ENCODE measurements around the gene GGTA1.
"Not testable (repeated sequence)": the region's sequence is repeated elsewhere in the genome, so short reads cannot be mapped to it uniquely, and the experiment has no call there.

The GGTA1 gene

DNA sequence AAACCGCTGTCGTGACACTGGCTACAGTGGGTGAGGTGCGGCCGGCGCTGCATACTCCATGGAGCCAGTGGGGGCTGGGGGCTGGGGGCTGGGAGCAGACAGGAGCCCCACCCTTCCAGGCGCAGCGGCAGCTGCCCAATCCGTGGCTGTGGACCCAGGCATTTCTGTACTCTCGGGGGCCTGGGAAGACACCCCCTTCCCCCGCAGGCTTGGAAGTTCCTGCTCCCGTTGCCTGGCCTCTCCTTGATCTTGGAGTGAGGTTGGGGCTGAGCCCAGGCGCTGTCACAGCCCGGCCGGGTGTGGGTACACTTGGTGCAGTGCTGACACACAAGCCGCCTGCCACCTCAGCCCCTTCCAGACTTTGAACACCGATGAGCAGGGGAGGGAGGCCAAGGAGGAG lies 27.7 kb upstream of the GGTA1 start:
- CTCF ChIA-PET = no interaction called here
- DNase-seq (ENCODE audit: extremely low spot score) = no peak

DNA sequence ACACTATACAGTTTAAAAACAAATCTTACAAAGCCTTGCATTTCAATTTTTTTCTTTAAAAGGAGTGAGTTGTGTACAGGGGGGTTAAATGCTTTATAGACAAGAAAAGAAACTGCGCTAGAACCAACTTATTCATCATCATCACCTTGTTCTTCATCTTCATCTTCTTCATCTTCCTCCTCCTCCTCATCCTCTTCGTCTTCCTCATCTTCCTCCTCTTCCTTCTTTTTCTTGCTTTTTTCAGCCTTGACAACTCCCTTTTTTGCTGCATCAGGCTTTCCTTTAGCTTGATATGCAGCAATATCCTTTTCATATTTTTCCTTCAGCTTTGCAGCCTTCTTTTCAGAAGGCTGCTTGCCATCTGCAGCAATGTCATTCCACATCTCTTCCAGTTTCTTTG lies 20.0 kb upstream of the GGTA1 start:
- CTCF ChIA-PET; DNase-seq (ENCODE audit: extremely low spot score); POLR2A ChIA-PET: not testable (repeated sequence)

More for the DNA sequence above, 27.7 kb upstream of the GGTA1 start:
- TF ChIP-seq LEF1 (IDR thresholded peaks at IDR 0.05; ENCODE audit: borderline replicate concordance) (no peak), L3MBTL2 (conservative IDR thresholded peaks at IDR 0.05) (no peak), CTBP1 (IDR thresholded peaks at IDR 0.05; ENCODE audit: borderline replicate concordance) (no peak), FOXM1 (IDR thresholded peaks at IDR 0.05; ENCODE audit: borderline replicate concordance) (no peak), SUZ12 (IDR thresholded peaks at IDR 0.05) (no peak), FOXA1 (IDR thresholded peaks at IDR 0.05) (no peak), SP1 (IDR thresholded peaks at IDR 0.05) (no peak), ELF4 (IDR thresholded peaks at IDR 0.05) (no peak), ARNT (IDR thresholded peaks at IDR 0.05) (no peak), ZNF384 (IDR thresholded peaks at IDR 0.05) (no peak)
- POLR2A ChIA-PET = no interaction called here

DNA sequence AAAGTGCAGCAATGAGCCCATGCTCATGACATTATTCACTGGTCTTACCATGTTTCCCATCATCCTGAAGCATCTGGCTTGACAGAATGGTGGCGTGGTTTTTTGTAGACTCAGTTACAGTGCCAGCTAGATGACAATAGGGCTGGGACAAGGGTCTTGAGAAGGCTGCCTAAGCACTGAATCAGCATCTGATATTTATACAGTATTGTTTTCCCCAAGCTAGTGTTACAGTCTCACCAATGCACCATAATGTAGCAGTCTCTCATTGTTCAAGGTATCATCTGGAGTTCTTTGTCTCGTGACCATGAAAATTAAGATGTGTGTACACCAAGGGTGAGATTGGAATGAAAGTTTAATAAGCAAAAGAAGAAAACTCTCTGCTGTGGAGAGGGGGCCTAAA lies 19.0 kb upstream of the GGTA1 start:
- TF ChIP-seq SP1 (IDR thresholded peaks at IDR 0.05) = no peak
- no peak for TF ChIP-seq CTBP1 (IDR thresholded peaks at IDR 0.05; ENCODE audit: borderline replicate concordance)
- TF ChIP-seq ARNT (IDR thresholded peaks at IDR 0.05) = no peak
- no peak for TF ChIP-seq L3MBTL2 (conservative IDR thresholded peaks at IDR 0.05)
- no peak for TF ChIP-seq LEF1 (IDR thresholded peaks at IDR 0.05; ENCODE audit: borderline replicate concordance)
- TF ChIP-seq NFRKB (IDR thresholded peaks at IDR 0.05) = no peak
- TF ChIP-seq ZNF384 (IDR thresholded peaks at IDR 0.05) = no peak
- TF ChIP-seq FOXK2 (IDR thresholded peaks at IDR 0.05) = no peak
- TF ChIP-seq HDGF (IDR thresholded peaks at IDR 0.05; ENCODE audit: borderline replicate concordance) = no peak
- DNase-seq (ENCODE audit: extremely low spot score) = no peak
- CTCF ChIA-PET = no interaction called here
- POLR2A ChIA-PET = no interaction called here

DNA sequence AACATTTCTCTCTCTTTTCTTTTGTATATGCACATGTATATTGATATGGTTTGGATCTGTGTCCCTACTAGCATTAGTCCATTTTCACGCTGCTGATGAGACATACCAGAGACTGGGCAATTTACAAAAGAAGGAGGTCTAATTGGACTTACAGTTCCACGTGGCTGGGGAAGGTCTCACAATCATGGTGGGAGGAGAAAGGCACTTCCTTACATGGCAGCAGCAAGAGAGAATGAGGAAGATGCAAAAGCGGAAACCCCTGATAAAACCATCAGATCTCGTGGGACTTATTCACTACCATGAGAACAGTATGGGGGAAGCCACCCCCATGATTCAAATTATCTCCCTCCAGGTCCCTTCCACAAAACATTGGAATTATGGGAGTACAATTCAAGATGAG lies 13.5 kb upstream of the GGTA1 start:
- CTCF ChIA-PET; DNase-seq (ENCODE audit: extremely low spot score); POLR2A ChIA-PET: not testable (repeated sequence)

DNA sequence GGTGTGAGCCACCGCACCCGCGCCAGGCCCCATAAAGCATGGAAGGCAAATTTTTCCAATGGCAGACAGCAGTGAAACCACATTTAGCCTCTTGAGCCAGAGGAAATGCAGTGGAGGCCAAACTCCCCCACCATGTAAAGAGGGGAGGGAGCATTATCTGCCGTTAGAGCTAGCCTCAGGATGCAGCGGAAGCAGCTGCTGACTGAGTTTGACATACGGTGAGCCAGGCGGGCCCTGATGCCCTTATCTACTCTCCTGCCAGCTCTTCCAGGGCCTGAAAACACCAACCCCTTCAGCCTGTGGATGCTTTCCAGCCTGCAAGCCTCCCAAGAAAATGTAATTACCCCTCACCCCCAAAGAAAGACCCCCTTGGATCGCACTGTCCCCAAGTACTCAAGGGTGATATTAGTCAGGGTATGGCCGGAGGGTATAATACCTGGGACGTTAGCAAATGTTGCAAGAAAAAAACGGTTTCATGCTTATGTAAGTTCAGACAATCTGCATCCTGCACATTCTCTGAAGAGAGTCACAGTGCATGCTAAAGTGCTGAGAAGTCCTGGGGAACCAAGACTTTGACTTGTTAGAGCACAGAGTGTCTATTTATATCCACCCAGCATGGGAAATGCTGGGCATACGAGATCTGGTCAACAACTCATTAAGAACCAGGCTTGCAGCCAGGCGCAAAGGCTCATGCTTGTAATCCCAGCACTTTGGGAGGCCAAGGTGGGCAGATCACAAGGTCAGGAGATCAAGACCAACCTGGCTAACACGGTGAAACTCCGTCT lies 11.3 kb upstream of the GGTA1 start:
- ChIA-PET POLR2A (no interaction called here), CTCF (no interaction called here)
- DNase-seq (ENCODE audit: extremely low spot score) = no peak

DNA sequence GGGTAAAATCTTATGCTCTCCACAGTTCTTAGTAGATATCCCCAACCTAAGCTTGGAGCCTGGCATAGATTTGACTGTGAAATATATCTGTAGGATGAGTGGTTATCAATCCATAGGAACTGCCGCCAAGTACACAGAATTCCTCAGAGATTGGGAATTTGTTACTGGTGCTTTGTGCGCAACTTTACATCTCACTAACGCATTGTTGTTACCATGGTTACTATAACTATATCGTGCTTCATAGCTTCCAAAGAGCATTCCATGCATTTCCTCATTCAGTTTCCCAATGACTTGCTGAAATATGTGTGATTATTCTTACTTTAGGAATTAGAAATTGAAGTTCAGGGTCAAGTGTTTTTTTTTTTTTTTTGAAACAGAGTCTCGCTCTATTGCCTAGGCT lies 9.5 kb upstream of the GGTA1 start:
- ChIA-PET CTCF (interaction anchor here (0.6 kb wide), 1 partner anchor 38 kb away, joined by 3 read pairs; no protein-coding TSS in a partner anchor), POLR2A (no interaction called here)

More for the DNA sequence above, 11.3 kb upstream of the GGTA1 start:
- TF ChIP-seq LEF1 (IDR thresholded peaks at IDR 0.05; ENCODE audit: borderline replicate concordance) = no peak

DNA sequence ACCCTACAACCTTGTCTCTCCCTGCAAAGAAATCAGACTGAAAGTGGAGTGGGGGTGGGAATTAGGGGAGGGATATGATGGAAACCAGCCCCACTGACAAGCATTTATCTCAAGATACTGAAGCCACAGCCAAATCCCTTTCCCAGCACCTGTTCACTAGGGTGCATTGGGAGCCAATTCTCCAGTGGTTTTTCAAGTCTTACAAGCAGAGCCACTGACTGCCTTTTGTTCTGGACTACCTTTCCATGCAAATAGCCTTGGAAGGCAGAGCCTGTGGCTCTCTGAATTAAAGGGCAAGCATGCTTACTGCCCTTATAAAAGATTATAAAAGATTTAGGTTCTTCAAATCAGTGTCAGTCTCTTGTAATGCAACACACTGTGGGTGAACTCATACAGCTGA lies 8.8 kb upstream of the GGTA1 start:
- TF ChIP-seq FOXK2 (IDR thresholded peaks at IDR 0.05) (no peak), LEF1 (IDR thresholded peaks at IDR 0.05; ENCODE audit: borderline replicate concordance) (no peak), ZNF384 (IDR thresholded peaks at IDR 0.05) (no peak), ELF4 (IDR thresholded peaks at IDR 0.05) (no peak), BHLHE40 (IDR thresholded peaks at IDR 0.05; ENCODE audit: borderline replicate concordance) (no peak), FOXM1 (IDR thresholded peaks at IDR 0.05; ENCODE audit: borderline replicate concordance) (no peak), TARDBP (IDR thresholded peaks at IDR 0.05) (no peak), SP1 (IDR thresholded peaks at IDR 0.05) (no peak), HDGF (IDR thresholded peaks at IDR 0.05; ENCODE audit: borderline replicate concordance) (no peak), L3MBTL2 (conservative IDR thresholded peaks at IDR 0.05) (no peak), CTBP1 (IDR thresholded peaks at IDR 0.05; ENCODE audit: borderline replicate concordance) (no peak), NFRKB (IDR thresholded peaks at IDR 0.05) (no peak)
- TF ChIP-seq, protein P1, sequence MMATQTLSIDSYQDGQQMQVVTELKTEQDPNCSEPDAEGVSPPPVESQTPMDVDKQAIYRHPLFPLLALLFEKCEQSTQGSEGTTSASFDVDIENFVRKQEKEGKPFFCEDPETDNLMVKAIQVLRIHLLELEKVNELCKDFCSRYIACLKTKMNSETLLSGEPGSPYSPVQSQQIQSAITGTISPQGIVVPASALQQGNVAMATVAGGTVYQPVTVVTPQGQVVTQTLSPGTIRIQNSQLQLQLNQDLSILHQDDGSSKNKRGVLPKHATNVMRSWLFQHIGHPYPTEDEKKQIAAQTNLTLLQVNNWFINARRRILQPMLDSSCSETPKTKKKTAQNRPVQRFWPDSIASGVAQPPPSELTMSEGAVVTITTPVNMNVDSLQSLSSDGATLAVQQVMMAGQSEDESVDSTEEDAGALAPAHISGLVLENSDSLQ (IDR thresholded peaks at IDR 0.05) = no peak
- no peak for DNase-seq (ENCODE audit: extremely low spot score)
- CTCF ChIA-PET = no interaction called here
- POLR2A ChIA-PET = no interaction called here

More for the DNA sequence above, 9.5 kb upstream of the GGTA1 start:
- TF ChIP-seq FOXK2 (IDR thresholded peaks at IDR 0.05) (no peak), HDGF (IDR thresholded peaks at IDR 0.05; ENCODE audit: borderline replicate concordance) (no peak), LEF1 (IDR thresholded peaks at IDR 0.05; ENCODE audit: borderline replicate concordance) (no peak), ZNF384 (IDR thresholded peaks at IDR 0.05) (no peak), BHLHE40 (IDR thresholded peaks at IDR 0.05; ENCODE audit: borderline replicate concordance) (no peak), FOXM1 (IDR thresholded peaks at IDR 0.05; ENCODE audit: borderline replicate concordance) (no peak), SUZ12 (IDR thresholded peaks at IDR 0.05) (no peak), ELF4 (IDR thresholded peaks at IDR 0.05) (no peak), ARNT (IDR thresholded peaks at IDR 0.05) (no peak), NFRKB (IDR thresholded peaks at IDR 0.05) (no peak), L3MBTL2 (conservative IDR thresholded peaks at IDR 0.05) (no peak), SP1 (IDR thresholded peaks at IDR 0.05) (no peak), TARDBP (IDR thresholded peaks at IDR 0.05) (no peak), CTBP1 (IDR thresholded peaks at IDR 0.05; ENCODE audit: borderline replicate concordance) (no peak), FOXA1 (IDR thresholded peaks at IDR 0.05) (no peak)
- TF ChIP-seq, protein P1 (IDR thresholded peaks at IDR 0.05) = no peak
- DNase-seq (ENCODE audit: extremely low spot score) = no peak

Measured in HEK293T (cell line).